K562 (cell line): ENCODE results near the gene SLC34A3. TPM values are rescaled to one million over a fixed set of nuclear protein-coding genes. Genes with fewer than 3 reads are reported as not detected.
A peak's percentile ranks its signal among the peaks of the same experiment; 100 is the strongest.

ENCODE experiments used
- ATF4 ChIP-seq: fragments of 450-650 bp; formaldehyde crosslinking; IDR thresholded peaks from 2 replicates; pipeline ENCODE4 v1.4.0; 2022; ENCODE audit warnings: mild to moderate bottlenecking, moderate library complexity
- BACH1 ChIP-seq: fragments of 200-800 bp; sonication (Bioruptor generic); IDR thresholded peaks from 2 replicates; pipeline ENCODE4 v1.6.1; 2016; ENCODE audit warnings: missing genetic modification characterization, missing compliant biosample characterization
- BHLHE40 ChIP-seq: IDR thresholded peaks from 2 replicates; pipeline ENCODE4 v1.6.1; 2011; ENCODE audit warnings: low read length, improper control_type of control experiment
- CGGBP1 ChIP-seq: fragments of 250-450 bp; sonication (Bioruptor Pico); IDR thresholded peaks from 2 replicates; pipeline ENCODE4 v1.9.0; 2021; ENCODE audit warnings: mild to moderate bottlenecking
- EP300 ChIP-seq: IDR thresholded peaks from 2 replicates; pipeline ENCODE4 v1.6.1; 2012; ENCODE audit warnings: low read length, improper control_type of control experiment
- HNRNPK ChIP-seq: fragments of 200-400 bp; formaldehyde crosslinking; IDR thresholded peaks from one replicate; pipeline ENCODE4 v1.6.1; 2018; ENCODE audit warnings: mild to moderate bottlenecking, low read depth, low read length; ENCODE audit not compliant: poor library complexity, severe bottlenecking
- KAT2B ChIP-seq: IDR thresholded peaks from one replicate; pipeline ENCODE4 v1.6.1; 2012; ENCODE audit warnings: low read depth, mild to moderate bottlenecking, control low read depth, inconsistent platforms, low read length, moderate library complexity
- KLF6 ChIP-seq: fragments of 250-450 bp; sonication (Bioruptor Pico); IDR thresholded peaks from 2 replicates; pipeline ENCODE4 v1.4.0; 2020; ENCODE audit warnings: mild to moderate bottlenecking, moderate library complexity, borderline replicate concordance
- MAFF ChIP-seq: IDR thresholded peaks from 2 replicates; pipeline ENCODE4 v1.6.1; 2012; ENCODE audit warnings: low read length, improper control_type of control experiment
- MTA2 ChIP-seq: fragments of 450-650 bp; IDR thresholded peaks from 2 replicates; pipeline ENCODE4 v1.6.1; 2016; ENCODE audit warnings: low read depth
- MTF1 ChIP-seq: fragments of 250-450 bp; sonication (Bioruptor Pico); IDR thresholded peaks from 2 replicates; pipeline ENCODE4 v1.9.0; 2021; ENCODE audit warnings: moderate library complexity, mild to moderate bottlenecking, inconsistent platforms, borderline replicate concordance
- NFATC3 ChIP-seq: fragments of 450-650 bp; IDR thresholded peaks from 2 replicates; pipeline ENCODE4 v1.6.1; 2017; ENCODE audit warnings: mild to moderate bottlenecking
- NR1H2 ChIP-seq: sonication (generic); formaldehyde crosslinking; IDR thresholded peaks from 2 replicates; pipeline ENCODE4 v1.4.0; 2020; ENCODE audit warnings: mild to moderate bottlenecking, missing genetic modification reagents
- RBM15 ChIP-seq: fragments of 200-400 bp; formaldehyde crosslinking; IDR thresholded peaks from 2 replicates; pipeline ENCODE4 v1.6.1; 2018; ENCODE audit warnings: mild to moderate bottlenecking, low read length, moderate library complexity; ENCODE audit not compliant: insufficient read depth
- TRIM28 ChIP-seq: fragments of 450-650 bp; IDR thresholded peaks from 2 replicates; pipeline ENCODE4 v1.6.1; 2017
- WHSC1 ChIP-seq: IDR thresholded peaks from one replicate; pipeline ENCODE4 v1.6.1; 2012; ENCODE audit warnings: low read length, control low read depth, inconsistent platforms
- ZBTB7A ChIP-seq: IDR thresholded peaks from 2 replicates; pipeline ENCODE4 v1.6.1; 2011; ENCODE audit warnings: low read depth, mild to moderate bottlenecking, low read length, moderate library complexity, borderline replicate concordance; ENCODE audit not compliant: control insufficient read depth
- ZNF79 ChIP-seq: fragments of 250-450 bp; sonication (Bioruptor Pico); IDR thresholded peaks from 2 replicates; pipeline ENCODE4 v1.4.0; 2020; ENCODE audit warnings: low read depth, mild to moderate bottlenecking, moderate library complexity
- polyA plus RNA-seq, 8 experiments: library from polyadenylated mRNA; depleted of rRNA in 4 of 8; stranded (reverse) in 5 of 8; unstranded in 3 of 8; fragments of >200 nt; fragmentation: Nextera tagmentation in 2 of 8; fragmentation: Illumina TruSeq in 1 of 8; extraction: Ambion mirVana in 2 of 8; extraction: Trizol in 1 of 8; gene quantifications; 2 replicates each; pipeline versions ENCODE4 v1.2.1 to v1.2.3, GENCODE V29; 2011 to 2014; ENCODE audit warnings: inconsistent platforms in 1 of 8, missing spikeins in 1 of 8
- total RNA-seq, 7 experiments: library from RNA; depleted of rRNA in 6 of 7; stranded (reverse); fragments of >200 nt in 6 of 7; fragmentation: Illumina TruSeq in 2 of 7; extraction: Trizol in 2 of 7; gene quantifications; 2 replicates each; pipeline versions ENCODE4 v1.2.1 to v1.2.3, GENCODE V29; 2011 to 2021; ENCODE audit warnings: low replicate concordance in 1 of 7
- TF ChIP-seq, protein P1 (sequence below): sonication (generic); formaldehyde crosslinking; IDR thresholded peaks from 2 replicates; pipeline ENCODE4 v1.4.0; 2020; ENCODE audit warnings: mild to moderate bottlenecking, missing genetic modification reagents
- TF ChIP-seq, protein P2 (sequence below): IDR thresholded peaks from 2 replicates; pipeline ENCODE4 v1.6.1; 2012; ENCODE audit warnings: low read depth, low read length, improper control_type of control experiment, borderline replicate concordance
- TF ChIP-seq, protein P3 (sequence below): sonication (generic); formaldehyde crosslinking; IDR thresholded peaks from 2 replicates; pipeline ENCODE4 v1.8.0; 2022; ENCODE audit warnings: mild to moderate bottlenecking, missing genetic modification reagents, borderline replicate concordance

The SLC34A3 gene
- total and polyA plus RNA-seq, 9 of the 15 experiments (the other 6 are each of a cell fraction or from before 2014, with no cell fraction given), result not detected

DNA sequence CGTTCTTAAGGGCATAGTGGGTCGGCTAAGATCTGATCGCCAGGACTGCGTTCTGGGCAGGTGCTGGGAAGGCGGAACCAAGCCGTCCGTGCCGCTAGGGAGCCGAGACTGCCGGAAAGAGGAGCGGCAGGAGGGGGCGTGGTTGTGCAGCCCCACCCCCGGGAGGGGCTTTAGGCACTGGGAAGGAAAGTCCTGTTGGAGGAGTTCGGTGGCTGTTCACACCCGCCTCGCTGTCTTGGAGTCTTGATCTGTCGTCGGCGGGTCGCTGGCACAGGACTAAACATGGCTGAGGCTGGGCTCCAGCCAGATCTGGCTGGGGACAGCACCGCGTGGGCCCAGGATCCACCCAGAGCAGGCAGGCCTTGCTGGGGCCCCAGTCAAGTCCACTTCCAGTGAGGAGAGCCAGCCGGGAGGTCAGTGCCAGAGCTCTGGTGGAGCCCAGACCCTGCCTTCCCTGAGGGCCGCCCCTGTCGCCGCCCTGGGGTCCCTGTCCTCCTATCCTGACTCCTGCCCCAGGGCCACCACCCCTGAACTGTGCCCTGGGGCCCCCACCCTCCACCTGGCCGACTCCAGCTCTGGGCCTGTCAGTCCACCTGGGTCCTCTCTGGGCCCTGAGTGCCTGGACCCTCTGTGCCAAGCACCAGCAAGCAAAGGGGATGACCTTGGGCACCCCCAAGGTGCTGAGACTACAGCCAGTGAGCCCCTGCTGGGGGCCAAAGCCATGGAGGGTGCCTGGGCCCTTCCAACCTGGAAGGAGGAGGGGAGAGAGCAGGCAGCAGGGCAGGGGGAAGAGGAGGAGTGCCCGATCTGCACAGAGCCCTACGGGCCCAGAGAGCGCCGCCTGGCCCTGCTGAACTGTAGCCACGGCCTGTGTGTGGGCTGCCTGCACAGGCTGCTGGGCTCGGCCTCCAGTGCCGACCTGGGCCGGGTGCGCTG lies 13.2 kb upstream of the SLC34A3 start (continued):
- TF ChIP-seq, protein P1, sequence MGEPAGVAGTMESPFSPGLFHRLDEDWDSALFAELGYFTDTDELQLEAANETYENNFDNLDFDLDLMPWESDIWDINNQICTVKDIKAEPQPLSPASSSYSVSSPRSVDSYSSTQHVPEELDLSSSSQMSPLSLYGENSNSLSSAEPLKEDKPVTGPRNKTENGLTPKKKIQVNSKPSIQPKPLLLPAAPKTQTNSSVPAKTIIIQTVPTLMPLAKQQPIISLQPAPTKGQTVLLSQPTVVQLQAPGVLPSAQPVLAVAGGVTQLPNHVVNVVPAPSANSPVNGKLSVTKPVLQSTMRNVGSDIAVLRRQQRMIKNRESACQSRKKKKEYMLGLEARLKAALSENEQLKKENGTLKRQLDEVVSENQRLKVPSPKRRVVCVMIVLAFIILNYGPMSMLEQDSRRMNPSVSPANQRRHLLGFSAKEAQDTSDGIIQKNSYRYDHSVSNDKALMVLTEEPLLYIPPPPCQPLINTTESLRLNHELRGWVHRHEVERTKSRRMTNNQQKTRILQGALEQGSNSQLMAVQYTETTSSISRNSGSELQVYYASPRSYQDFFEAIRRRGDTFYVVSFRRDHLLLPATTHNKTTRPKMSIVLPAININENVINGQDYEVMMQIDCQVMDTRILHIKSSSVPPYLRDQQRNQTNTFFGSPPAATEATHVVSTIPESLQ (CRISPR knock-in tag), result peak; percentile 75; the same call in 1 of the 2 replicates
- TF ChIP-seq KLF6 (CRISPR knock-in tag) (no peak), ZNF79 (CRISPR knock-in tag) (no peak), MTF1 (CRISPR knock-in tag) (no peak), CGGBP1 (CRISPR knock-in tag) (no peak), KAT2B (no peak), ZBTB7A (peak; percentile 94), NFATC3 (no peak), EP300 (no peak), BHLHE40 (peak; percentile 83), MAFF (no peak), MTA2 (no peak), ATF4 (CRISPR knock-in tag) (no peak), WHSC1 (no peak), BACH1 (tag) (no peak), TRIM28 (0 out of 2 replicates have a peak, but pooled peaks have one; percentile 16), NR1H2 (CRISPR knock-in tag) (no peak), HNRNPK (no peak), RBM15 (no peak)
- TF ChIP-seq, protein P2, sequence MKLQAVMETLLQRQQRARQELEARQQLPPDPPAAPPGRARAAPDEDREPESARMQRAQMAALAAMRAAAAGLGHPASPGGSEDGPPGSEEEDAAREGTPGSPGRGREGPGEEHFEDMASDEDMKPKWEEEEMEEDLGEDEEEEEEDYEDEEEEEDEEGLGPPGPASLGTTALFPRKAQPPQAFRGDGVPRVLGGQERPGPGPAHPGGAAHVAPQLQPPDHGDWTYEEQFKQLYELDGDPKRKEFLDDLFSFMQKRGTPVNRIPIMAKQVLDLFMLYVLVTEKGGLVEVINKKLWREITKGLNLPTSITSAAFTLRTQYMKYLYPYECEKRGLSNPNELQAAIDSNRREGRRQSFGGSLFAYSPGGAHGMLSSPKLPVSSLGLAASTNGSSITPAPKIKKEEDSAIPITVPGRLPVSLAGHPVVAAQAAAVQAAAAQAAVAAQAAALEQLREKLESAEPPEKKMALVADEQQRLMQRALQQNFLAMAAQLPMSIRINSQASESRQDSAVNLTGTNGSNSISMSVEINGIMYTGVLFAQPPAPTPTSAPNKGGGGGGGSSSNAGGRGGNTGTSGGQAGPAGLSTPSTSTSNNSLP, result no peak
- TF ChIP-seq, protein P3, sequence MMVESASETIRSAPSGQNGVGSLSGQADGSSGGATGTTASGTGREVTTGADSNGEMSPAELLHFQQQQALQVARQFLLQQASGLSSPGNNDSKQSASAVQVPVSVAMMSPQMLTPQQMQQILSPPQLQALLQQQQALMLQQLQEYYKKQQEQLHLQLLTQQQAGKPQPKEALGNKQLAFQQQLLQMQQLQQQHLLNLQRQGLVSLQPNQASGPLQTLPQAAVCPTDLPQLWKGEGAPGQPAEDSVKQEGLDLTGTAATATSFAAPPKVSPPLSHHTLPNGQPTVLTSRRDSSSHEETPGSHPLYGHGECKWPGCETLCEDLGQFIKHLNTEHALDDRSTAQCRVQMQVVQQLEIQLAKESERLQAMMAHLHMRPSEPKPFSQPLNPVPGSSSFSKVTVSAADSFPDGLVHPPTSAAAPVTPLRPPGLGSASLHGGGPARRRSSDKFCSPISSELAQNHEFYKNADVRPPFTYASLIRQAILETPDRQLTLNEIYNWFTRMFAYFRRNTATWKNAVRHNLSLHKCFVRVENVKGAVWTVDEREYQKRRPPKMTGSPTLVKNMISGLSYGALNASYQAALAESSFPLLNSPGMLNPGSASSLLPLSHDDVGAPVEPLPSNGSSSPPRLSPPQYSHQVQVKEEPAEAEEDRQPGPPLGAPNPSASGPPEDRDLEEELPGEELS (CRISPR knock-in tag), result no peak
